GM21529 (cell line): ENCODE data around the gene MRPL46.
A peak's percentile ranks its signal among the peaks of the same experiment; 100 is the strongest.

Experiments used
- ATAC-seq: cut with Tn5 transposase; IDR thresholded peaks from one replicate; pipeline ENCODE4 v1.9.1; 2021; ENCODE audit not compliant: unreplicated experiment

Gene MRPL46

DNA sequence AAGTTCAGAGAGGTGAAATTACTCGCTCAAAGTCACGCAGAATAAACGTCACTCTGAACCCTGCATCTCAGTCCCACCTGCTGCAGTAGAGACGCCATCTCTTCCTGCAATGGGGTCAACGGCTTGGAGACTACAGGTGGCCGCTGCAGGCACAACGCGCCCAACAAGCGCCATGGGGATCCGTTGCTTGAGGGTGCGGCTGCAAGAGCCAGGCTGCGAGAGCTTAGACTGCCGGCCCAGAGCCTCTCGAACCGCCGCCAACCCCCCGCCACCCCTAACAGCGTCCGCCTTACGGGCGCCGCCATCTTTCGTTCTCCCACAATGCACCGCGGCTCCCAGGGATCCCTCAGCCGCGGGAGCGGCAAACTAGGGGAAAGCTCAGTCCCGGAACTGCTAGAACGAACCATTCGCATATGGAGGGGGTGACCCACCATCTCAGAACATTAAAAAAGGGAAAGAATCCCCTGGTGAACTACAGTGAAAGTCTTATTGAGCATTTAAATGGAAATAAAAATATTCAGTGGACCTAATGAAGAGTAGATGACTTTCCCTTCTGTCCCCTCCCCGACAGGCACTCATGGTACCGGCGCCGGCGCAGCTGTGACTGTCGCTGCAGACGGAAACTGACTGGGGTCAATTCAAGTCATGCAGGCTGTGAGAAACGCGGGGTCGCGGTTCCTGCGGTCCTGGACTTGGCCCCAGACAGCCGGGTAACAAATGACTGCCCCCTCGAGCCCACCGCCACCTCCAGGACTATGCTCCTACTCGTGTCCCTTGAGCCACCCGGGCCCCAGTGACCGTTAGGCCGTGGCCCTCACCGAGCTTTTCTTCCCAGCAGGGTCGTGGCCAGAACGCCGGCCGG lies at the start of gene MRPL46, which contains the start of gene MRPS11:
TSS of gene MRPL46 (minus strand) at position 316 of the 862 bp plus-strand sequence. CDS start at position 305, 11 bp downstream.
TSS of gene MRPS11 (plus strand) at position 636 of the 862 bp plus-strand sequence. CDS start at position 646, 10 bp downstream.
- peak; percentile 88 for ATAC-seq

DNA sequence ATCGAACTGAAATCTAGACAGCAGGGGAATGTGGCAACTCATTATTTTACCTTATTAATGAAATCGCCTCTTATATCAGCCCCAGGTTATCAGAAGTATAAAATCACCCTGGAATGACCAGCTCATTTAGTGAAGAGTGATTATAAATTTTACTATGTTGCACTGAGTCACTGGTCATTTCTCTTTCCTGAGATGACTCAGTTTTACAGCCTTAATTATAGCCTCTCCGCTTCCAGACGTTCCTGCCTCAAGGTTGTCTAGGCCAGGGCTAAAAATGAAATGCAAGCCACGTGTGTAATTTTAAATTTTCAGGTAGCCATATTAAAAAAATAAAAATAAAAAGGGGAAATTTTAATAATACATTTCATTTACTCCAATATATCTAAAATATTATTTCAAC lies 46.0 kb upstream of the MRPL46 start:
- no peak for ATAC-seq

DNA sequence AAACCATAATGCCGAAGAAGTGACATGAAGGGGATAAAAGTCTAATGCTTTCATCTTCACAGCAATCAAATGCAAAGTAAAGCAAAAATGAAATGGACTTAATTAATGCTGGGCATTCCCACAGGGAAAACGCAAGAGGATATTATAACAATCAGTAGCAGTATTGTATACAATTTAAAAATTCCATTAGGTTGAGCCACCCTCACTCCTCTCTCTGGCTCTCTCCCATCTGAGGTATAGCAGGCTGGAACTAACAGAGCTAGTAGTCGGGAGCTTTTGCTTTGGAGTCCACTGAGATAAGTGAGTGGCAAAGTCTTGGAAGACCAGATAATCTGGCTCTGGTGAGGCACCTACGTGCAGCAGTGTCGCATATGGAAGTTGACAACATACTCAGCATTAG lies 45.4 kb upstream of the MRPL46 start:
- ATAC-seq, result no peak

DNA sequence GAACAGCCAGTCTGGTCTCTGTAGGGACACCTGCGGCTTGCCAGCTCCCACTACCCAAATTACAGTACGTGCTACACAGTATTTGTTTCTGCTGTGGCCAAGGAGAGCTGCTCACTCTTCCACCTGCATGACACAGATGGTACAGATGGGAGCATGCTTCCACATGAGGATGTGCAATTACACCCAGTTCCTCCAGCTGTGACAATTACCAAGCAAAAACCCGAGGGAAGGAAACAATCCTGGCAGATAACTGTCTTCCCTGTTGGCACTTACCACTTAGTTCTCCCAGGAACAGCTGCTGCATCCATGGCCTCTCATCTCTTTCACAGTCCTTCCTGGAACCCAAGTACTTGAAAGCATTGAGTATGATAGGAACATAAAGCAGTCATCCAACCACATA lies 44.9 kb upstream of the MRPL46 start:
- ATAC-seq, result no peak

DNA sequence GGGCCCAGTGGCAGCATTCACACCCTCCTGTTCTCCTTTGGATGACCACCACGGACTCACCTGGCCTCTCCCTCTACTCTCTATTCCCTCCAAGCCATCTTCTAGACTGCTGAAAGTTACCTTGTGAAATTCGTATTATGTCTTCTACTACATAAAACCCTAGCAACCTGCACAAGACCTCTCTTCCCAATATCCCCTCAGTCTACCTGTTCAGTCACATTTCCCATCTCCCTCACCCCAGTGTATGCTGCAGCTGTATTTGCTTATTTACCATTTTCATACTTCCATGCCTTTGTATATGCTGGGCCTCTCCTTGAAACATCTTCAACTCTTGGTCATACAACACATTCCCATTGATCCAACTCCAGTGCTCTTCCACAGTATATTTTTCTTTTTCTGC lies 44.0 kb upstream of the MRPL46 start:
- no peak for ATAC-seq

DNA sequence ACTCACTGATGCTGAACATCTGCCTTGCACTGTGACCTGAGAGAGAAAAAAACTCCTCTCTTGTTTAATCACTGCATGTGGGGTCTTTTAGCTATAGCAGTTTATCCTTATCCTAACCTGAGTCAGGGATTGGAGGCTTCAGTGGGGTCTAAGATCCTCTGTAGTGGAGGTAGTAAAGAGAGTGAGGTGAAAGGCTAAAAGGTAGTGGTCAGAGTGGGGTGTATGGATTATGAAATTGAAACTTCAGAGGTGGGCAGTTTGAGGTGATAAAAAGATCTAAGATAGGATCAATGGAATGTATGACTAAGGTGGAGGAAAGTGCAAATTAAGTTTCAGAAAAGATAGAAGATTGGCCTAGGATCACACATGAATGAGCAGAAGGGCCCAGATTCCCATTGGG lies 42.8 kb upstream of the MRPL46 start:
- no peak for ATAC-seq

DNA sequence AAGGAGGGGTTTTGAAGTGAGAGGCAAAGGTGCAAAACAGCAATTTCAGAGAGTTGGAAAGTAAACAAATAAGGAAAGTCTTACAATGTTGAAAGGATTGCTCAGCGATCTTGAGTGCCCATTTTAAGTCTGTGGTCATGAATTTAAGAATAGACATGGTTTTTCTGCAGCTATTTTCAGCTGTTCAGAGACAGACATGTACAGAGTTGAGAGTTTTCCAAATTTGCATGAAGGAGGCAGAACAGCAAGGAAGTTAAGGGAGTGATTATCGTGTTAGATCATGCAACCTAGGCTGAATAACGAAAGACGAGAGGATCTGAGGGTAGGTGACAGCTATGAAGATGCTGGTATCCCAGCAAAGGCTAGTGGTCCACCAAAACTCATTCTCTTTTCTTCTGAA lies 42.1 kb upstream of the MRPL46 start:
- no peak for ATAC-seq

DNA sequence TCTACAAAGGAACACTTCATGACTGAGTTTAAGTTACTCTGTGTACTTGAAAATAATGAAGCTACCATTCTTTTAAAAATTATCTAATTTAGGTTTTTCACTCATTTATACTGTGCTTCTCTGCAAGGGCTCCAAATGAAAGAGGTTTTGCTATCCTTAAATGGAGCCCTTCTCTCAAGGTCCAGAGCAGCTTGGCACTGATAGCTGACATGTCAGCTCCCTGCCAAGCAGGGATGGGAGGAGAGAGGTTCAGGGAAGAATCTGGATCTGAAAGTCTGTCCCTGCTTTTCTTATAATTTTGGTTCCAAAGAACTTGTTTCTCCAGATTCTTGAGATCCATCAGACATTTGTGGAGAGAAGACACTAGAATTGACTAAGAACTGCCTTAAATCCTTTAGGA lies 39.4 kb upstream of the MRPL46 start:
- no peak for ATAC-seq

DNA sequence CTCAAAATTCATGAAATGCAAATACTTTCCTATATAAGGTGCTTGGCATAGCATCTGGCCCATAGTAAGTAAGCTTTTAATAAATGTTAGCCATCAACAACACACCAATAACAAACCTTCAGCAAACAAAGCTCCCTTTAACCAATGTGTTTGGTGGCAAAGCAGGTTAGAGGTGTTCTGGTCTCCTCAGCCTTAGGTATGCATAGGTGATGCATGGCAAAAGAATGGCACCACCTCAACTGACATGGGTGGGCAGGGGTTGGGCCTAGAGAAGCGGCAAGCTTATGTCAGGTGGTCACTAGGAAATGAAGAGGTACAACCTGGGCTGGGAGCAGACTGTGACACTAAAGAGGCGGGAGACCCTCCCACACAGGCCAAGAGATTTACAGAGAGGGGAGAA lies 38.5 kb upstream of the MRPL46 start:
- no peak for ATAC-seq

DNA sequence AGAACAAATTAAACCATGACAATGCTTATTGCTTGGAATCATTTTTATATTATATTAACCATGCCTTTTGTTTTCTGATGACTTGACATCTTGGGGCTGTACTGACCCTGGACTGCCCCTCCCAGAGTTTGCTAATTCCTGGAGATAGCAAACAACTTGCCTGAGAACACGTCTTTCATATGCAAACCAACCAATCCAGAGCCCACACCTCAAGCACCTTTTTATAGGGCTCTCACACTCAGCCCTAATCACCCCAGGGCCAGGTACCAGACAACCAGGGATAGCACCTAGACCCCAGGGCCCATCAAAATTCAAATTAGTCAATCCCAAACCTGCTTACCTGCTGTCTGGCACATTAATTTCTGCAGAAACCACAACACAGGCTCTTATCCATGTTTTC lies 37.3 kb upstream of the MRPL46 start:
- no peak for ATAC-seq

DNA sequence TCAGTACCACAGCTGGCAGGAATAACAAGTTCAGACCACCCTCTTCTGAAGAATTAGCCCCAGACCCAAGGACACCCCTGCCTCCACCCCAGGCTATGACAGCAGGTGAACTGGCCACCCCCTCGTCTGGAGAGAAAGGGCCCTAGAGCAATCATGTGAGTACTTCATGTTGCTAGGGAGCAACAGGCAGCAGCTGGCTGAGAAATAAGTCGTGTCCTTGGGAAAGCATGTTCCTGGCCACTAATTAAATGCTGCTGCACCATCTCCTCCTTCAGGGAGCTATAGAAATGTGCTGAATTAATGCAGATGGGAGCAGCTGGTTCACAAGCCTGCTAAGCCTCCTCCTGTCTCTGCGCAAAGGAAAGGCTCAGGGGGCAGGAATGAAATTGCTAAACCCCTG lies 31.8 kb upstream of the MRPL46 start:
- ATAC-seq, result no peak

DNA sequence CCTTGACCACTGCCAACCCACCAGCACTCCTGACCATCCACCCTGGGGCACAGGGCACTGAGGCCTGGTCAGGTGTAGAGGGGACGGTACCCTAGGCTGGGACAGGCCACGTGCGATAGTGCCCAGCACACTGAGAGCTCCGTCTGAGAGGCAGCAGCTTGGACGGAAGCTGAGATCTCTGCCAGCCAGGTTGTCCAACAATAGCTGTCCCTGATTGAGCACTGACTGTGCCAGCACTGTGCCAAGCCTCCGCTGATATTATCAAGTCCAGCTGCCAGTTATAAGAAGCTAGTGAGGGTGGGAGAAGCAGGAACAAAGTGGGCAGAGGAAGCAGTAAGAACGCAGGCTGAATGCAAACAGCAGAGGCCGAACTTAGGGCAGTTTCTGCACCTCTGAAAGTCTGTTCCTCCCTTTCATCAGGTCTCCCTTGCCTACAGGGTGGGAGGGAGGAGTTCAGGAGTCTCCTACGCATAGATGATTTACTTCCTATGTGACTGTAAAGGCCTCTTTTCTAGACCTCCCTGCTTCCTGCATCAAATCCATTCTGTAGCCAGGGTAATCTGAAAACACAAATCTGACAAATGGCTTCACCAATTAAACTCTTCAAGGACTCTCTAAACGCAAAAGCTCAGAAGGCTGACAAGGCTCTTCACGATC lies 30.0 kb upstream of the MRPL46 start:
- ATAC-seq, result no peak

DNA sequence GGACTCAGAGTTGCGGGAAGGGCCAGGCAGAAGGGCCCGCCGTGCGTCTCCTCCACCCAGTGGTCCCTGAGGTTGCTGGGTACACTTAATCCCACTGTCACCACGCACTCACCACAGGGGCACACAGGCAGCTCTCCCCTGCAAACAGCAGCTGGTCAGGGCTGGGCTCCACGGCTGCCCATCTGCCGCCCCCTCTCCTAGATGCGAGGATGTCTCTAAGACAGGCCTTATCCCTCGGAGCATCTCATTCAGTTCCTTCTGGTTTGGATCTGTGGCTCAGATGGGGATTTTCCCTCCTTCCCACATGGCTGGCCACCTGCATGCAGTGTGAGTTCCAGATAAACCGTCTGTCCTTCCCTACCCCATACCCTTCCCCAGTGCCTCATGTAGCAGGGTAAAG lies 26.7 kb upstream of the MRPL46 start:
- no peak for ATAC-seq

DNA sequence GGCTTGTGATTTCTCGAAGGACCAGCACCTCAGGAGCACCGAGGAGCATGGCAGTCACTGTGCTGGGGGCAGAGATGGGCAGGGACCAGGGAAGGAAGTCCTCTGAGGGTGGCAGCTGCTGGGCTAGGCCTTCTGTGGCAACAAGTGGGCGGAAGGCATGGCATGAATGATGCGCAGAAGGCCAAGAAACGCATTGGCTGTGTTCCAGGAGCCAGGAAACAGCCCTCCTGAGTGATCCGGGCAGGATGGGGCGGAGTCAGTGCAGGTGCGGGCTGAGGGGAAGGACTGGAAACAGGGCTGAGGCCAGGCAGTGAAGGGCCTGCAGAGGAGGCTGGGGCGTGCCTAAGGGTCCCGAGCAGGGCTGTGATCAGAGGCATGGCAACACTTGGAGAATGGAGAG lies 24.0 kb upstream of the MRPL46 start:
- ATAC-seq, result no peak

DNA sequence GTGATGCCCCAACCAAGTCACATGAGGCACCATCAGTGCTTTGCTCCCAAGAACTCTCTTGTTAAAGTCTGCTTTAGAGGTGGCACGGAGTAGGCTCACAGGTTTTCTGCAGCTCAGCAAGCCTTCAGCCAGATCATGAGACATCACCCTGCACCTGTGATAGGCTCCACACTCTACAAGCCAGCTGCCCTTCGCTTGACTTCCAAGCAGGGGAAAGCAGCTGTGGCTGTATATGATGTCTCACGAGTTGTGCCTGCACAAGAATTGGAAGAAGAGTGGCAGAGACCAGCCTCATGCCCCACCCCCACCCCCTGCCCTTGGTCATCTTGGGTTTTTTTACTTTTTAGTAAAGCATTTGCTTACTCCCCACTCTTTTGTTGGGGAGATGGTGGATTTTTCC lies 22.8 kb upstream of the MRPL46 start:
- ATAC-seq, result no peak

DNA sequence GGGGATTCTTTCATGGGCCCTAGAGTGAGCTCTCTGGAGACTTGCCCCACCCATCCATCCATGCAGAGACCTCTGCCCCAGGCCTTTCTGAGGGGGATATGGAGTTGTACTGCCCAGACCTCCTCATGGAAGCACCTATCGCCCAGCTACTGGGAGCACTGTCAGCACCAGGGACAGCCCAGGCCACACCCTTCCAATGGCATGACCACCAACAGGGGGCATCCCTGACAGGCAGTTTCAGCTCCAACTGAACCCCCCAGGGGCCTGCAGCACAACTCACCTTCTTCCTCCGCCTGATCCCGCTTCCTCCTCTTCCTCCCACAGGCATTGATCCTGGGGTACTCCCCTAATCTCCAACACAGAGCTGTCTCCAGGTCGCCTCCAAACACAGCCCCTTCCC lies 22.1 kb upstream of the MRPL46 start:
- ATAC-seq, result no peak

DNA sequence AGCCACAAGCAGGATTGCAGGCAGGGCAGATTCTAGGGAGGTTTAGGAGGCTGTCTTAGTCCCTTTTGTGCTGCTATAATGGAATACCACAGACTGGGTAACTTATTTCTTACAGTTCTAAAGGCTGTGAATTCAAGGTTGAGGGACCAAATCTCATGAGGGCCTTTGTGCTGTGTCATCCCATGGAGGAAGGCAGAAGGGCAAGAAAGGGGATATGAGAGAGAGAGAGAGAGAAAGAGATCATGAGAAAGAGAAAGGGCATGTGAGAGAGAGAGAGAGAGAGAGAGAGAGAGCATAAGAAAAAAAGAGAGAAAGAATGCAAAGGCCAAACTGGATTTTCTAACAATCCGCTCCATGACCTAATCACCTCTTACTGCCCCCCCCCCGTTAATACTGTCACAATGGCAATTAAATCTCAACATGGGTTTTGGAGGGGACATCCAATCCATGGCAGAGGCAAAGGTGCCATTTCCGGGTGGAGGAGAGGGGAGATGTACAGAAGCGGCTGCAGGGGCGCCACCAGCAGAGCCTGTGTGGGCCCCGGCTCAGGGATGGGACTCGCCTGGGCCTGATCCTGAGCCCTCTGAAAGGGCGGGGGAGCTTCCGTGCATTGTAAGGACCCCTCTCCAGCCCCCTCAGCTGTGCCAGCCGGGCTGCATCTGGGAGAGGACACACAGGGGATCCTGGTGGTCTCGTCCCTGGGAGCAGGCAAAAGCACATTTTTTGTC lies 20.8 kb upstream of the MRPL46 start:
- ATAC-seq, result no peak

DNA sequence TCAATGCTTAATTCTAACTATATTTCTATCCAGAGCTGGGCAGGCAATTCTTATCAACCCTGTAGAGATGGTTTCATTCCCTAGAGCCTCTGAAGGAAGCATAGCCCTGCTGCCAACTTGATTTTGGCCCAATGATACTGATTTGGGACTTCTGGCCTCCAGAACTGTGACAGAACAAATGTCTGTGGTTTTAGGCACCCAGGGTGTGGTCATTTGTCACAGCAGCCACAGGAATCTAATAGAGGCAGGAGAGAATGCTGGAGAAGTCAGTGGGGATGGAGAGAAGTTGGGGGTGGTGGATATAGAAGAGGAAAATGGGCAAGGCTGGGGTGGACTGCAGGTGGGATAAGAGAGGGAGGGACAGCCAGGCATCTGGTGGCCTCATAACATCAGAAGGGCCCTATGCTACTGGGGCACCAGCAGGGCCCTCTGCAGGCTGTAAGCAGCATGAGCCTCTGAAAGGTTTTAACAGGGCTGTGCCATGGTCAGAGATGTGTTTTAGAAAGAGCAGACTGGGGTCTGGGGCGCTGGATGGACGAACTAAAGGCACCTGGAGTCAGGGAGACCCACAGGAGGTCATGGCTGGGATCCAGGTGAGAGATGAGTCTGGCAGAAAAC lies 20.1 kb upstream of the MRPL46 start:
- no peak for ATAC-seq

DNA sequence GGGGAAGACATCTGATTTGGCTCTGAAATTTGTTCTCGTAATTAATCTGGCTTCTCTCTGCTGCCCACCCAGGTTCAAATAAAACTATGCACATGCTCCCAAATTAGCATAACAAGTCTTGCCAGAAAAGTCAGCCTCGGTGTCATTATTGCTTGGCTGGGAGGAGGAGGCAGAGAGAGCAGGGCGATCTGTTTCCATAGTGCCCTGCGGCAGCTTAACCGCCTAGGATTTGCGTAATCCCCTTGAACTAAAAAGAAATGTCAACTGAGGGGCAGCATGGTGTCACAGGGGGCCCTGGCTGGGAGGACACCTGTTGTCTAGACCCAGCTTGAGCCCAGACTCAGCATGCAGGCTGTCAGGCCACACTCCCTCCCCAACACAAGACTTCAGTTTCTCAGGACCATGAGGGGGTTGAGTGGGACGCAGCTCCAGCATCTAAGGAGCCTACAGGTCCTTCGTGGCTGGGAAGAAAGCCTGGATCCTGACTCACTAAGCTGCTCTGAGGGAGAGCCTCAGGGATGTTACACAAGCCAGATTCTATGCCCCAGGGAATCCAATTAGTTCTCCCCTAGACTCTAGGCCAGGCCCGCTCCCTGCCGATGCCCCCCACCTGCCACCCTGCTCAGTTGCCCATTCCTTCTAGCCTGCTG lies 17.6 kb upstream of the MRPL46 start:
- no peak for ATAC-seq

DNA sequence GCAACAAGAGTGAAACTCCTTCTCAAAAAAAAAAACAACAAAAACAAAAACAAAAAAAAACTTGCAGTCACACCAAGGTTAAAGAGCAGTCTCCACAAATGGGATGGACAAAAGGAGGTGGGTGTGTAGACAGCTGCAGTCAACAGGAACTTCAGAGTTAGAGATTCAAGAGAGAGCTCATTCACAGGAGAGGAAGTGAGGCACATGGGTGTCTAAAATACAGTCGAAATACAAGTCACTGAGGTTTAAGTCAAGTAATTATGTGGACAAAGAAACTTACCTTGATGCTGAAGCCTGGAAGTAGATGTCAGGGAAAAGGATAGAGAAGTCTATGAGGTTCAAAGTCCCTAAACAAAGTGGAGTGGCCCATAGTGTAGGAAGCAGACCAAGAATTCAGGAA lies 15.1 kb upstream of the MRPL46 start:
- no peak for ATAC-seq

DNA sequence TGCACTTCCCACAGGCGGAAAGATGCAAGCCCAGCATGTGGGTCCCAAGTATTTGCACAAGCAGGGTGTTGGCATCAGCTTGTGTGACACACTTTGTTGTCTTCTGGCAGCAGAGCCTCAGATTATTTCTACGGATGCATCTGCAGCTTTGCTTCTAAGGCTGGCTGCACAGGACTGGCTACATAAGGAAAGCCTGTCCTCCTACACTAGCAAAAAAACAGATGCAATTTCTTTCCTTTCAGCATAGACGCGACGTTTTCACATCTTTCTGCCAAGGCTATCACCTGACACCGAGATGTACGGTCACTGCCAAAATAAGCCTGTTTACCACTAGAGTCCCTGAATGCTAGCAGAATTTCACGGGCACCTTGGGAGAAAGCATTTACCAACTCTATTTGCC lies 13.8 kb upstream of the MRPL46 start:
- ATAC-seq, result no peak
